Neuron (in vitro differentiated cells): ENCODE measurements around the gene RAB38.

Experiments used
- H2AFZ ChIP-seq: one replicate; pipeline ENCODE4 v1.6.1; 2013; ENCODE audit warnings: low read depth, mild to moderate bottlenecking, inconsistent platforms, low read length, moderate library complexity
- H3K27me3 ChIP-seq: one replicate; pipeline ENCODE4 v1.6.1; 2013; ENCODE audit warnings: low read length; ENCODE audit not compliant: insufficient read depth
- H3K36me3 ChIP-seq: one replicate; pipeline ENCODE4 v1.6.1; 2013; ENCODE audit warnings: low read length; ENCODE audit not compliant: insufficient read depth
- H3K4me1 ChIP-seq: one replicate; pipeline ENCODE4 v1.6.1; 2013; ENCODE audit warnings: low read length; ENCODE audit not compliant: insufficient read depth
- H3K4me3 ChIP-seq: 2 replicates; pipeline ENCODE4 v1.5.1; 2013; ENCODE audit warnings: mild to moderate bottlenecking, low read length, moderate library complexity
- H3K9me3 ChIP-seq: one replicate; pipeline ENCODE4 v1.6.1; 2013; ENCODE audit warnings: low read length

The RAB38 gene

DNA sequence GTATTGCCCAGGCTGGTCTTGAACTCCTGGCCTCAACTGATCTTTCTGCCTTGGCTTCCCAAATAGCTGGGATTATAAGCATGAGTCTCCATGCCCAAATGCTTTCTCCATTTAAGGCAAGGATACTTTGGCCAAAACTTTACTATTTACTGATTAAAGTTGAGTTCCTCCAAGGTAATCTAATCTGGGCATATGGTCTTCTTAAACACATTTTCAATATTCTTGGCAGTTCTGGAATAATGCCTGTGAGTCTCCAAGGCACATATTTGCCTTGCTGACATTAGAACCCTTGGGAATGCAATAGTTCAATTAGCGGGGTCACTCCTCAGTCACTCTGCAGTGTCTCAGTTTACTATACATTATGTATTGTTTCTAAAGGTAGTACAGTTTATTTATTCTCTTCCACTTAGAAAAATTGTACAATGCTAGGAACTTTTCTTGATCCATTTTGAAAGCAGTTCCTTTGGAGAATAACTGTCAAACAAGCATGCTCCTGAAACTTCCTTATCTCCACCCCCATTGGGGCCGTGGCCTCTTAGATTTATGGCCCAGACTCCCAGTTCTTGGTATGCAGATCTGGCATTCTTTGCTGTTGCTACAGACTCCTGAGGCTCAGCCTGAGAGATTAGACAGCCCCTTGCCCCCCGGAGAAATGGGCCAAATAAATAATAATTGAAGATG lies 13.1 kb upstream of the RAB38 start:
- H3K4me1 ChIP-seq: no peaks in the 10 kb centered on the region
- no peaks in the 10 kb centered on the region for H3K27me3 ChIP-seq
- no peaks in the 10 kb centered on the region for H3K36me3 ChIP-seq
- no peaks in the 10 kb centered on the region for H3K9me3 ChIP-seq
- H2AFZ ChIP-seq: no peak overlapping the region
- no peak overlapping the region for H3K4me3 ChIP-seq

DNA sequence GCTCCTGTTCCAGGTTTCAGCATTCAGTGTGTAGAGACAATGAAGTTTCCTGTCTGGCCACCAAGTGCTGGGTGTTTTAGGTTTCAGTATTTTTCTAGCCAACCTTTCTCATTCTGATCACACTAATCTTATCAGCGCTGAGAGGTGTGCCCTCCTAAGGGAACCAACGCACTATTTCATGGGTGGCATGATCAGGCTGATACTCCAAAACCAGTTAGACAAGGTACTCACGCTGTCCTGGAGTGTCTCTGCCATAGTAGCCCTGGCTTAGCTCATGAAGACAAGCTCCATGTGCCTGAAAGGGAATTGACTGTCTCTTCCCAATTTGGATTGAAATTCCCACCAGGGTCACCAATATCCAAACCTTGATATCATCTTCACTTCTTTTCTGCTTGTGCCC lies 8.0 kb upstream of the RAB38 start:
- Histone ChIP-seq H3K36me3 (no peaks in the 10 kb centered on the region), H2AFZ (no peak overlapping the region), H3K4me1 (no peaks in the 10 kb centered on the region), H3K27me3 (no peaks in the 10 kb centered on the region), H3K9me3 (no peaks in the 10 kb centered on the region), H3K4me3 (no peak overlapping the region)

DNA sequence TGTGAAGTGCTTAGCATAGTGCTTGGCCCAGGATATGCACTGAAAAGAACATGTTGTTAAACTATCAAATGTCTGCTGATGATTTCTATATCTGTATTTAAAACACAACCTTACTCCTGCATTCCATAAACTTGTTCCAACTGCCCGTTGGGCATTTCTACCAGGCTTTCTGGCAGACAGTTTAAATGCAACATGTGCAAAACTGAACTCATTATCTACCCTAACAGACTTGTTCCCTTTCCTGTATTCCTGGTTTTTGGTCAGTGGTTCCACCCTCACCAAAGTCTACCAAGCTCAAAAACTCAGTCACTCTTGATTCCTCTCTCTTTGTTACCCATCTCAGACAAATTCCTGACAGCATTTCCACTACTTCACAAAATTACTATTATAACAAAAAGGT lies 6.5 kb upstream of the RAB38 start:
- Histone ChIP-seq H3K4me1 (no peaks in the 10 kb centered on the region), H2AFZ (no peak overlapping the region), H3K9me3 (no peaks in the 10 kb centered on the region), H3K4me3 (no peak overlapping the region), H3K36me3 (no peaks in the 10 kb centered on the region), H3K27me3 (no peaks in the 10 kb centered on the region)

DNA sequence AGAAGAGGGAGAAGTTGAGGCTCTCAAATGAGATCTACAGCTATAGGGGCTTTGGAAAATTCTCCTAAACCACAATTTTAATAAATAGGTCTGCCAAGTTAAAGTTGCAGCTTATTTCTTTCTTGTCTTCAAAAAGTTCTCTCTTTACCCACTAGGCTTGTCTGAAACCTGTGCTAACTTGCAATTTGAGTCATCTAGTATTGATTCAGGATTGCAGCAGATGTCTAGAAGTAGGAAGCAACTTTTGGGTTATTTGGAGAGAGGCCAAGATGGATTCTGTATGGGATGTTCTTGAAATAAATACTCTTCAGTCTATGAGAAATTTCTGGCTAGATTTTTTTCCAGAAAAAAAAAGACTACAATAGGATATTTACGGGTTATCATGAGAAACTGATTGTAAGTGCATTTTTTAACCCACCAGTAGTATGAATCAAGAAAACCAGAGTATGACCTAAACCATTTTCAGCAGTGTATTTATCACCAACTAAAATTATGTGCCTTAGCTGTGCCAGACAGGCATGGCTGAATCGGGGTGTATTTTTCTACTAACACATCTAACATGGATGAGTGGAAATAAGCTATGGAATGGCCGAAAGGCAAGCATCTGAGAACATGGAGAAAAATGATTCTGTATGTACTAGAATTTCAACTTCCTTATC lies 4.9 kb upstream of the RAB38 start:
- no peaks in the 10 kb centered on the region for H3K36me3 ChIP-seq

DNA sequence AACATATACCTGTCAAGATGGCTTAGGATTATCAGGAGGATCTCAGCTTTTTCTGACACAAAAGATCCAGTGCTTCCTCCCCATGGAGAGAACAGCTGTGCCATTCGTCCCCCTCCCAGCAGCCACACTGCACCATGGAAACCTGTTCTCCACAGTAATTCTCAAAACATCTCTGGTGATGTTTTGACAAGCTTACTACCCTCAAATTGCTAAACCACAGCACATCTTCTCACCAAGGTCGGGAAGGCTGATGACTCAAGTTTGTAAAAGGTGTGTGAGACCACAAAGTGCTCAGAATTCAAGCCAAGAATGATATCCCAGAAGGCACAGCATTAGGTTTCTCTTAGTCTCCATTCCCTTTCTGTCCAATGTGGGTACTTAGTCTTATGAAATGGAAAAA lies 3.9 kb upstream of the RAB38 start:
- no peak overlapping the region for H2AFZ ChIP-seq
- peaks cover 8% of the 10 kb centered on the region for H3K4me1 ChIP-seq
- no peaks in the 10 kb centered on the region for H3K9me3 ChIP-seq
- peaks cover 11% of the 10 kb centered on the region for H3K27me3 ChIP-seq
- no peak overlapping the region for H3K4me3 ChIP-seq
- H3K36me3 ChIP-seq: no peaks in the 10 kb centered on the region

More for the DNA sequence above, 4.9 kb upstream of the RAB38 start:
- H2AFZ ChIP-seq: no peak overlapping the region
- no peaks in the 10 kb centered on the region for H3K9me3 ChIP-seq
- peaks cover 4% of the 10 kb centered on the region for H3K27me3 ChIP-seq
- H3K4me3 ChIP-seq: no peak overlapping the region
- peaks cover 2% of the 10 kb centered on the region for H3K4me1 ChIP-seq

DNA sequence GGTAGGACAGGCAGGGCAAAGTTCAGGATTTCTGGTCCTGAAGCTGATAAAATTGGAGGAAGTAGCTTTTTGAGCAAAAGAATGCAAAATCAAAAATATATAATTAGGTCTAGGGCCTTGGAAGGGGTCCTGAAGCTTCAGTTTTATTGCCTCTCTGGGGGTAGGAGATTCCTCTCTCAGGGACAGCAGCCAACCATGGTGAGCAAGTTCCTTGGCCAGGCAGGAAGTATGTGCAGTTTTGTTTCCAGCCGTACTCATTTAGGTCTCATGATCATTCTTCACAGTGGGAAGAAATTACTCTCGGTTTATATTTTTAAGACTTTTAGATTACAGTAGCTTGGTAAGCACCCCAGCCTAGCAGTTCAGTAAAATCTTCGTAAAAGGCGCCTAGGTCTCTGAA lies 2.9 kb upstream of the RAB38 start:
- H3K4me1 ChIP-seq: peaks cover 8% of the 10 kb centered on the region
- H3K4me3 ChIP-seq: no peak overlapping the region
- peaks cover 18% of the 10 kb centered on the region for H3K27me3 ChIP-seq
- H3K9me3 ChIP-seq: no peaks in the 10 kb centered on the region
- H2AFZ ChIP-seq: no peak overlapping the region
- H3K36me3 ChIP-seq: no peaks in the 10 kb centered on the region

DNA sequence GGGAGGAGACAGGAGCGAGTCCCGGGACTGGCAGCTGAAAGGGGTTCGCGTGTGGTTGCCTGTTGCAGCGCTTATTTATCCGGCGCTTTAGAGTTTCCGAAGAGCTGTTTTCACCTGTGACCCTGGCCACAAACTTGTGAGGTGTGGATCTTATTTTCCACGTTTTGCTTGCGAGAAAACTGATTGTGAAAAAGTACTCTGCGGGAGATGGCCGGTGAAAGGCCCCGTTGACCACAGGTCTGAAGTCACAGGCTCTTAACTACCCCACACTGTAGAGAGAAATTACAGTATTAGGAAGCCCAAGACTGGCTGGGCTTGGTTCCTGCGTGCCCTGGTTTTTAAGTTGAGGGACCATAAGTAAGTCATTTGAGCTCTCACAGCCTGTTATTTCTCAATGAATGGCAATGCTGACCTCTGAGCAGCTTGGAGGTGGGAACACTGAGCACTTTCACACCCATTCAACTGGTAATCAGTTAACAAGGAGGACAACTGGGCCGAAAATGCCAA lies 379 bp upstream of the RAB38 start:
- Histone ChIP-seq H3K4me3 (peak overlapping the region; percentile 35), H3K4me1 (peaks cover 8% of the 10 kb centered on the region), H3K36me3 (no peaks in the 10 kb centered on the region), H2AFZ (no peak overlapping the region), H3K9me3 (no peaks in the 10 kb centered on the region), H3K27me3 (peaks cover 24% of the 10 kb centered on the region)

DNA sequence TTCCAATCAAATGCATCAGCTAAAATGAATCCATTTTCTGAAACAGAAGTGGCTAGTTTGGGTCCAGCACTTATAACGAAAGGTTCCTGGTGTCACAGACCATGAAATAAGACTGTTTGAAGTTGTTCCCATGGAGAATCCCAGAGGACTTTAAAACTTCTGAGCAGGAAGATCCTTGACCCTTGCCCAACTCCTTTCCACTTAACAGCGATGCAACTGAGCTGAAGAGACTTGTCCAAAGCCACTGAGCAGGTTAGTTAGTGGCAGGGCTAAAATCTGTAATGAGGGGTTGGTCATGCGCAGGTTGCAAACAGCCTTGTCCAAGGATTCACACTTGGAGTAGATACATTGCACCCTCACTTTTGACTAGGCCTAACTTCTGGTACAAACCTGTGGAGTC lies 1.3 kb downstream of the RAB38 start:
- Histone ChIP-seq H3K9me3 (no peaks in the 10 kb centered on the region), H3K36me3 (no peaks in the 10 kb centered on the region), H3K4me3 (no peak overlapping the region), H3K27me3 (peaks cover 24% of the 10 kb centered on the region), H2AFZ (no peak overlapping the region), H3K4me1 (peaks cover 8% of the 10 kb centered on the region)

DNA sequence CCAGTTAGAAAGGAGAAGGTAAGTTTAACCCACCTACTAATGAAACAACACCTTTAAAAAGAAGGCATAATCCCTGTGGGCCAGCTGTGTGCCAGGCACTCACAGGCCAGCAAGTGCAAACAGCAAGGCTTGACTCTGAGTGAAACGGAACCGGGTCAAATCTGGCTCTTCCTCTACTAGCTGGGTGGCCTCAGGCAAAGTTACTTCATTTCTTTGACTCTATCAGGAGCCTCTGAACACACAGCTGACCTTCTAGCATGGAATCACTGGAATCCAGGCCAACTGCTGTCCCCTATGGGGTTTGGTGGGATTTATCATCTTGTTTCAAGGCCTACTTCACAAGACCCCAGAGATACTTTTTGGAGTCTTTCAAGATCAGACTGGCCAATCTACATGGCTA lies 3.3 kb downstream of the RAB38 start:
- Histone ChIP-seq H3K27me3 (peaks cover 24% of the 10 kb centered on the region), H3K36me3 (no peaks in the 10 kb centered on the region), H3K4me3 (no peak overlapping the region), H3K9me3 (no peaks in the 10 kb centered on the region), H2AFZ (no peak overlapping the region), H3K4me1 (peaks cover 8% of the 10 kb centered on the region)

DNA sequence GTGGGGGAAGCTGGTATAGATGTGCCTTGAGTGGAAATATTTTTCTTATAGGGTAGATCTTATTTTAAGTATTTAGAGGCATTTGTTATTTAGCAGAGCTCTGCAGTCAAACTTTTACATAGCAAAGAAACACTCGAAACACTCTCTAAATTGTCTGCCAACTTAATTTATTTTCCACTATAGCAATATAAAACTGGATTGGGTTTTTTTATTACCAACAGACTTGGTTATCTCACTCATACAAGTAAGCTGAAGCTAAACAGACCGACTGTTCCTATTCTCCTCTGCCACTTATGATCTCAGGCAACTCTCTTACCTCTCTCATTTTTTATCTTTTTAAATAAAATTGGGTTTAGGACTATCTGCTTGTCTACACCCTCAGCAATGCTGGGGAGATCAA lies 4.6 kb downstream of the RAB38 start:
- H3K4me1 ChIP-seq: peaks cover 8% of the 10 kb centered on the region
- no peak overlapping the region for H2AFZ ChIP-seq
- H3K9me3 ChIP-seq: no peaks in the 10 kb centered on the region
- H3K4me3 ChIP-seq: no peak overlapping the region
- peaks cover 24% of the 10 kb centered on the region for H3K27me3 ChIP-seq
- no peaks in the 10 kb centered on the region for H3K36me3 ChIP-seq

DNA sequence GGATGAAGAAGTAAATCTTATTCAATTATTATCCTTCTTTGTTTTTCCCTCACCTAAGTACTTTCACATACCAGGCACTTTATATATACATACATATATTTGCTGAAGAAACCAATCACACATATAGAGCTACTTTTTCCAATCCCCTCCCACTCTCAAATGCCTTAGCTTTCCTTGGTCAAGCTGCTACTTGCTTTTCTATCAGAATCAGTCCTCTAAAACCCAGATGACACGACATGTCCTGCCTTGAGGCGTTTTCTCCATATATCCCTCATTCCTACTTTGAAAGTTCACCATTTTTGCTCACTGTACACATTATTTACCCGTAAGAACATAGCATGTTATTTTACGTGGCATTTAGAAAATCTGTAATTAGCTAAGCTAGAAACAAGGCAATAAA lies 5.4 kb downstream of the RAB38 start:
- H3K4me1 ChIP-seq: peaks cover 4% of the 10 kb centered on the region
- H3K9me3 ChIP-seq: no peaks in the 10 kb centered on the region
- no peaks in the 10 kb centered on the region for H3K36me3 ChIP-seq
- peaks cover 20% of the 10 kb centered on the region for H3K27me3 ChIP-seq
- H3K4me3 ChIP-seq: no peak overlapping the region
- no peak overlapping the region for H2AFZ ChIP-seq

DNA sequence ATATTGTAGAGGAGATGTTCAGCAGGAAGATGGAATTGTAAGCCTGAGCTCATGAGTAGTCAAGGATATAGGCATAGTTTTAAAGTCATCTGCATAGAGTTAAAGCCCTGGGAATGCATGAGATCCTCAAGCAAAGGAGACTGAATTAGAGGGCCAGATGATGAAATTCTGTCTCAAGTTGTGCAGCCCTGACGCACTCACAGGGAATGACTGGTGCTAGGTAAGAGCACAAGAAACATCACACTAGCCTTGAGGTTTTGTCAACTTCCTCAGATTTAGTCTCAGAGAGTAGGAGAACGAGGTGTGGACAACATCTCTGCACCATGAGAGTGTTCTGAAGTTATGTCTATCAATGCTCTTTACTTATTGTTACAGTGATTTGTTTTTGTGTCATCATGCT lies 5.8 kb downstream of the RAB38 start:
- no peak overlapping the region for H2AFZ ChIP-seq
- H3K27me3 ChIP-seq: peaks cover 16% of the 10 kb centered on the region
- no peaks in the 10 kb centered on the region for H3K36me3 ChIP-seq
- no peaks in the 10 kb centered on the region for H3K4me1 ChIP-seq
- H3K4me3 ChIP-seq: no peak overlapping the region
- no peaks in the 10 kb centered on the region for H3K9me3 ChIP-seq

DNA sequence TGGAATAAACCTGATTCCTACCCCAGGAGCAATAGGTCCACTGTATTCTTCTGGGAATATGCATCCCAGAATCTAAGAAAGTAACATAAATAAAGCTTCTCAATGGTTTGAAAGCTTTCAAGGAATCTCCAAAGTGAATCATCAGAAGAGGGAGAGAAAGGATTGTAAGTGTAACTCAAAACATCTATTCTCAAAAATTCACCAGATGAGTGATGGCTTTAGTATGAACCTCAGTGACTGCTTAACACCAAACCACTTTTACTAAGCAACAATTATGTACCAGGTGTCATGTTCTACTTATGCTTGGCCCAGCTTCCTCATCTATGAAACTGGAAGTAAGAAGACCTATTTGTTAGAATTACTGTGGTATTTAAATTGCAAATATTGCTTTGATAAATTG lies 7.4 kb downstream of the RAB38 start:
- H3K9me3 ChIP-seq: no peaks in the 10 kb centered on the region
- H3K27me3 ChIP-seq: peaks cover 8% of the 10 kb centered on the region
- no peaks in the 10 kb centered on the region for H3K36me3 ChIP-seq
- no peak overlapping the region for H3K4me3 ChIP-seq
- H3K4me1 ChIP-seq: no peaks in the 10 kb centered on the region
- H2AFZ ChIP-seq: no peak overlapping the region
